ENCODE data around the gene PSMG3. TPM values are rescaled to one million over a fixed set of nuclear protein-coding genes. Genes with fewer than 3 reads are reported as not detected.

PSMG3 gene
- total RNA-seq, 1 donor from 2014 or later: 11.2 TPM

- Histone ChIP-seq H3K9me3 (replicated peaks) (no peaks in the 10 kb centered on the region), H3K27me3 (ENCODE audit: low read depth) (no peaks in the 10 kb centered on the region), H3K27ac (replicated peaks) (no peak overlapping the region), H3K4me3 (no peak overlapping the region), H3K36me3 (peaks cover 23% of the 10 kb centered on the region), H3K4me1 (peaks cover 32% of the 10 kb centered on the region)
- TF ChIP-seq CTCF (IDR thresholded peaks at IDR 0.05; ENCODE audit: borderline replicate concordance): no peak
- no peak for DNase-seq
- intact Hi-C loops (cut with micrococcal nuclease): no loop called here
These were observed 22.7 kb downstream of the PSMG3 start for GRCh38 chr7:1546909-1547776.

- Histone ChIP-seq H3K4me1 (peaks cover 32% of the 10 kb centered on the region), H3K27ac (replicated peaks) (no peak overlapping the region), H3K4me3 (no peak overlapping the region), H3K27me3 (ENCODE audit: low read depth) (no peaks in the 10 kb centered on the region), H3K36me3 (peaks cover 30% of the 10 kb centered on the region), H3K9me3 (replicated peaks) (no peaks in the 10 kb centered on the region)
- no peak for DNase-seq
- intact Hi-C loops (cut with micrococcal nuclease): no loop called here
- no peak for TF ChIP-seq CTCF (IDR thresholded peaks at IDR 0.05; ENCODE audit: borderline replicate concordance)
These were observed 23.4 kb downstream of the PSMG3 start for GRCh38 chr7:1546274-1546908.

GRCh38 chr7:1545417-1546246 lies 24.2 kb downstream of the PSMG3 start:
- no peak overlapping the region for H3K4me3 ChIP-seq
- intact Hi-C loops (cut with micrococcal nuclease): no loop called here
- no peak for DNase-seq
- peak overlapping the region; percentile 16 for H3K27ac ChIP-seq (replicated peaks)
- H3K4me1 ChIP-seq: peaks cover 32% of the 10 kb centered on the region
- no peak for TF ChIP-seq CTCF (IDR thresholded peaks at IDR 0.05; ENCODE audit: borderline replicate concordance)
- peaks cover 38% of the 10 kb centered on the region for H3K36me3 ChIP-seq
- no peaks in the 10 kb centered on the region for H3K27me3 ChIP-seq (ENCODE audit: low read depth)
- no peaks in the 10 kb centered on the region for H3K9me3 ChIP-seq (replicated peaks)

DNA sequence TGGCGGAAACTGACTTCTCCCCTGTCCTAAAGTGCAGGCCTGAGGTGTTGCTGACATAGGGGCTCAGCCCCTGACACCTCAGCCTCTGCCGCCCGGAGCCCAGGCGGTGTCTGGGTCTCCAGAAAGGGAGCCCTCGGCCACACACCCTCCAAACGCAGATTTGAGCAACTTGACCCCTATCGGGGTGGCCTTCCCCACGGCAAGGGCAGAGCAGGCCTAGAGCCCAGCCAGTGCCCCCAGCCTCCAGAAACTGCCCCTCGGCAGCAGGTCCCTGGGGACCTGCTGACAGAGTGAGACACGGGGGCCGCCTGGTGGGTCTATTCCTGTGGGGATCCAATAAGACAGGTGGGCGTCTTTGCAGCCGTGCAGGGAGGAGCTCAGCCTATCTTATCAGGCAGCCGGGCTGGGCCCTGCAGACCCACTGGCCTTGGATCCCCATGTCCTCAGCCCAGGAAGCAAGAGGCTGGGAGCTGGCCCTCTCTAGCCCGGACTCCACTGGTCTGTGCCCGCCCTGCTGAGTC lies 24.9 kb downstream of the PSMG3 start:
- Histone ChIP-seq H3K9me3 (replicated peaks) (no peaks in the 10 kb centered on the region), H3K27me3 (ENCODE audit: low read depth) (no peaks in the 10 kb centered on the region), H3K36me3 (peaks cover 44% of the 10 kb centered on the region), H3K4me1 (peaks cover 32% of the 10 kb centered on the region), H3K4me3 (no peak overlapping the region), H3K27ac (replicated peaks) (peak overlapping the region; percentile 33)
- TF ChIP-seq CTCF (IDR thresholded peaks at IDR 0.05; ENCODE audit: borderline replicate concordance): no peak
- DNase-seq: no peak
- intact Hi-C loops (cut with micrococcal nuclease): no loop called here

All from left ventricle myocardium inferior (tissue), 1 donor.